Cortex of kidney (tissue), 1 donor: ENCODE measurements around the gene ABHD4.
"Not testable (repeated sequence)": the region's sequence is repeated elsewhere in the genome, so short reads cannot be mapped to it uniquely, and the experiment has no call there.

Source experiments
- DNase-seq: peaks from one replicate; lab custom pipeline; 2025; lab: John Stamatoyannopoulos, UW

Gene ABHD4

GRCh38 chr14:22627506-22628263 is 29.6 kb downstream of the ABHD4 start:
- DNase-seq = no peak

GRCh38 chr14:22629361-22629760 is 31.3 kb downstream of the ABHD4 start:
- DNase-seq = no peak

- no peak for DNase-seq
Measured at GRCh38 chr14:22630066-22630465, 32.0 kb downstream of the ABHD4 start.

GRCh38 chr14:22630486-22630885 is 32.4 kb downstream of the ABHD4 start:
- DNase-seq = no peak

- DNase-seq = no peak
Measured at GRCh38 chr14:22634233-22634900, 36.3 kb downstream of the ABHD4 start.

GRCh38 chr14:22635980-22636379 is 37.9 kb downstream of the ABHD4 start:
- DNase-seq = not testable (repeated sequence)

GRCh38 chr14:22640192-22640591 is 42.1 kb downstream of the ABHD4 start:
- DNase-seq = no peak

GRCh38 chr14:22641846-22642245 is 43.7 kb downstream of the ABHD4 start:
- no peak for DNase-seq

GRCh38 chr14:22644305-22644635 is 46.2 kb downstream of the ABHD4 start, which contains the start of gene OR6J1:
Gene OR6J1 (minus strand): TSS chr14:22644352. CDS start chr14:22634811, 9,541 bp downstream.
- no peak for DNase-seq

GRCh38 chr14:22646570-22647254 is 48.6 kb downstream of the ABHD4 start:
- no peak for DNase-seq

- DNase-seq = no peak
Measured at GRCh38 chr14:22648506-22648905, 50.4 kb downstream of the ABHD4 start.

- no peak for DNase-seq
Measured at GRCh38 chr14:22650046-22650739, 52.1 kb downstream of the ABHD4 start.

- no peak for DNase-seq
Measured at GRCh38 chr14:22650960-22651521, 52.9 kb downstream of the ABHD4 start.

- DNase-seq = no peak
Measured at GRCh38 chr14:22651586-22651985, 53.5 kb downstream of the ABHD4 start.

GRCh38 chr14:22653012-22653621 is 55.0 kb downstream of the ABHD4 start:
- DNase-seq = no peak

- no peak for DNase-seq
Measured at GRCh38 chr14:22656226-22656625, 58.1 kb downstream of the ABHD4 start.

- DNase-seq = no peak
Measured at GRCh38 chr14:22656945-22657731, 59.0 kb downstream of the ABHD4 start.

GRCh38 chr14:22657861-22658260 is 59.8 kb downstream of the ABHD4 start:
- no peak for DNase-seq

- DNase-seq = no peak
Measured at GRCh38 chr14:22658946-22659345, 60.8 kb downstream of the ABHD4 start.

GRCh38 chr14:22660654-22661053 is 62.6 kb downstream of the ABHD4 start:
- no peak for DNase-seq
